ENCODE measurements around the gene UNKL. TPM values are rescaled to one million over a fixed set of nuclear protein-coding genes. Genes with fewer than 3 reads are reported as not detected.
A peak's percentile ranks its signal among the peaks of the same experiment; 100 is the strongest.

Gene UNKL, protein sequence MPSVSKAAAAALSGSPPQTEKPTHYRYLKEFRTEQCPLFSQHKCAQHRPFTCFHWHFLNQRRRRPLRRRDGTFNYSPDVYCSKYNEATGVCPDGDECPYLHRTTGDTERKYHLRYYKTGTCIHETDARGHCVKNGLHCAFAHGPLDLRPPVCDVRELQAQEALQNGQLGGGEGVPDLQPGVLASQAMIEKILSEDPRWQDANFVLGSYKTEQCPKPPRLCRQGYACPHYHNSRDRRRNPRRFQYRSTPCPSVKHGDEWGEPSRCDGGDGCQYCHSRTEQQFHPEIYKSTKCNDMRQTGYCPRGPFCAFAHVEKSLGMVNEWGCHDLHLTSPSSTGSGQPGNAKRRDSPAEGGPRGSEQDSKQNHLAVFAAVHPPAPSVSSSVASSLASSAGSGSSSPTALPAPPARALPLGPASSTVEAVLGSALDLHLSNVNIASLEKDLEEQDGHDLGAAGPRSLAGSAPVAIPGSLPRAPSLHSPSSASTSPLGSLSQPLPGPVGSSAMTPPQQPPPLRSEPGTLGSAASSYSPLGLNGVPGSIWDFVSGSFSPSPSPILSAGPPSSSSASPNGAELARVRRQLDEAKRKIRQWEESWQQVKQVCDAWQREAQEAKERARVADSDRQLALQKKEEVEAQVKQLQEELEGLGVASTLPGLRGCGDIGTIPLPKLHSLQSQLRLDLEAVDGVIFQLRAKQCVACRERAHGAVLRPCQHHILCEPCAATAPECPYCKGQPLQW
- total RNA-seq (2014; rRNA removed; shearing (Covaris generic)), result 13.0 and 15.3 TPM in 2 replicates
- 6.1 and 8.2 TPM in 2 replicates for polyA plus RNA-seq (2016; fragmentation: Nextera tagmentation; extraction: Ambion mirVana)

DNA sequence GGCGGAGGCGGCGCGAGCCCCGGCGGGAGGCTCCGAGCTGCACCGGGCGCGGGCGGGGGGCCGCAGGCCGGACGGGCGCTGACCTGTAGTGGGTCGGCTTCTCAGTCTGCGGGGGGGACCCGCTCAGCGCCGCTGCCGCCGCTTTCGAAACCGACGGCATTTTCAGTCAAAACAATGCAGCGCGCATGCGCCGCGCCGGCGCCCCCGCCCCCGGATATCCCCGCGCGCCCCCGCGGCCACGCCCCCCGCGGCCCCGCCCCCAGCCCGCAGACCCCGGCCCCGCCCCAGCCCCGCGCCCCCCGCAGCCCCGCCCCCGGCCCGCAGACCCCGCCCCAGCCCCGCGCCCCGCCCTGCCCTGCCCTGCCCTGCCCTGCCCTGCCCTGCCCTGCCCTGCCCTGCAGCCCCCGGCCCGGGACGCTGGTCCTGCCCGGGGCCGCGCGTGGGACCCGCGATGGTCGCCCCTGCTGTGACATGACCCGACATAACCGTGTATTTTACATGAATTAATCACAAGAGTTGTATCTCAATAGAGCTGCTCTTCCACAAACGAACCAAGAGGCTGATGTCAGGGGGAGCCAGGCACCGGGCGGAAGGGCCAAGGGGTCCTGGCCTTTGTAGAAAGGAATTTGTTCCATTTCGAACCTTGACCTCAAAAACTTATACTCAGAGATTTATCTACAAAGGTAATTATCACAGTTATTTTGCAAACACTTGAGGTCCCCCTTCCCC lies at the start of gene UNKL:
UNKL (minus strand) TSS at position 173 of the 729 bp plus-strand sequence; CDS start at position 160, 13 bp downstream.
- 10 to 16% methylated on average over 16 to 38 of the region's 72 CpGs for WGBS, 2 experiments (ENCODE audit: low coverage in 1 of 2, low lambda C conversion rate in 2 of 2, missing lambda C conversion rate in 2 of 2)

DNA sequence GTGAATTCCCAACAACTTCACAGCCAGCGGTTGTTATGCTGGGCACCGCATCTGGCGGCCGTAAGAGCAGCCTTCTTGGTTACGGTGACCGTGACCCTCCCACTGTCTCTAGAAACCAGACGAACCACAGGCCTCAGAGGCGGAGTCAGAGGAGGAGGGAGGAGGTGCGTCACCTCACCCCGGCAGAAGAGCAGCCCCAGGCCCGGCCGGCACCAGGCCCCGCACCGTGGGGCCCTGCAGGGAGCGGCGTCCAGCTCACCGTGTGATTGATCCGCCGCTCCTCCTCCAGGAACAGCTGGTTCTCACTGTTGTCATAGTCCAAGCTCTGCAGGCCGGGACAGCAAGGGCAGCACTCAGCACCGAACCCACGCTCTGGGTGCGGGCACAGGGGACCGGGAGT lies 46.6 kb upstream of the UNKL start:
- TF ChIP-seq EZH2 (IDR thresholded peaks at IDR 0.05; ENCODE audit: insufficient read depth, poor library complexity, severe bottlenecking) (no peak), EZH2phosphoT487 (IDR thresholded peaks at IDR 0.05; ENCODE audit: insufficient read depth, low read depth) (no peak)
- 85 to 87% methylated on average over 19 to 24 of the region's 24 CpGs for WGBS, 2 experiments (ENCODE audit: low coverage in 1 of 2, low lambda C conversion rate in 2 of 2, missing lambda C conversion rate in 2 of 2)
- no peaks in the 10 kb centered on the region for H3K79me2 ChIP-seq (ENCODE audit: insufficient read depth)
- H3K36me3 ChIP-seq (ENCODE audit: low read depth), result no peaks in the 10 kb centered on the region
- in situ Hi-C loops (cut with MboI), result no loop called here
- no peak overlapping the region for H3K4me2 ChIP-seq (ENCODE audit: unreplicated experiment)
- no peaks in the 10 kb centered on the region for H3K9me2 ChIP-seq (ENCODE audit: insufficient read depth)
- no peak overlapping the region for H2AFZ ChIP-seq
- H3K4me3 ChIP-seq, result no peak overlapping the region
- H4K20me1 ChIP-seq (ENCODE audit: insufficient read depth), result no peaks in the 10 kb centered on the region
- no peak overlapping the region for H3K27ac ChIP-seq
- no peak overlapping the region for H3K9ac ChIP-seq
- no peaks in the 10 kb centered on the region for H3K4me1 ChIP-seq (ENCODE audit: insufficient read depth)
- DNase-seq, result no peak
- no peaks in the 10 kb centered on the region for H3K27me3 ChIP-seq (replicated peaks; ENCODE audit: insufficient read depth)
- H3F3A ChIP-seq (ENCODE audit: insufficient read depth), result no peaks in the 10 kb centered on the region
- no peaks in the 10 kb centered on the region for H3K9me3 ChIP-seq (ENCODE audit: low read depth)

More for the DNA sequence above, at the start of gene UNKL:
- Histone ChIP-seq H3K79me2 (ENCODE audit: insufficient read depth) (peaks cover 58% of the 10 kb centered on the region), H3K9me2 (ENCODE audit: insufficient read depth) (no peaks in the 10 kb centered on the region), H3K27me3 (replicated peaks; ENCODE audit: insufficient read depth) (no peaks in the 10 kb centered on the region), H2AFZ (peak within 1 kb of the TSS; percentile 79), H3F3A (ENCODE audit: insufficient read depth) (peaks cover 20% of the 10 kb centered on the region), H3K9ac (peak within 1 kb of the TSS; percentile 91), H3K9me3 (ENCODE audit: low read depth) (no peaks in the 10 kb centered on the region), H3K36me3 (ENCODE audit: low read depth) (no peaks in the 10 kb centered on the region), H3K4me3 (peak within 1 kb of the TSS; percentile 90), H3K27ac (peak within 1 kb of the TSS; percentile 35), H3K4me1 (ENCODE audit: insufficient read depth) (peaks cover 19% of the 10 kb centered on the region), H3K4me2 (ENCODE audit: unreplicated experiment) (peak within 1 kb of the TSS; percentile 62), H4K20me1 (ENCODE audit: insufficient read depth) (no peaks in the 10 kb centered on the region)
- TF ChIP-seq EZH2phosphoT487 (IDR thresholded peaks at IDR 0.05; ENCODE audit: insufficient read depth, low read depth) (no peak), EZH2 (IDR thresholded peaks at IDR 0.05; ENCODE audit: insufficient read depth, poor library complexity, severe bottlenecking) (no peak)
- in situ Hi-C loops (cut with MboI), result no loop called here
- DNase-seq, result peak; percentile 74

DNA sequence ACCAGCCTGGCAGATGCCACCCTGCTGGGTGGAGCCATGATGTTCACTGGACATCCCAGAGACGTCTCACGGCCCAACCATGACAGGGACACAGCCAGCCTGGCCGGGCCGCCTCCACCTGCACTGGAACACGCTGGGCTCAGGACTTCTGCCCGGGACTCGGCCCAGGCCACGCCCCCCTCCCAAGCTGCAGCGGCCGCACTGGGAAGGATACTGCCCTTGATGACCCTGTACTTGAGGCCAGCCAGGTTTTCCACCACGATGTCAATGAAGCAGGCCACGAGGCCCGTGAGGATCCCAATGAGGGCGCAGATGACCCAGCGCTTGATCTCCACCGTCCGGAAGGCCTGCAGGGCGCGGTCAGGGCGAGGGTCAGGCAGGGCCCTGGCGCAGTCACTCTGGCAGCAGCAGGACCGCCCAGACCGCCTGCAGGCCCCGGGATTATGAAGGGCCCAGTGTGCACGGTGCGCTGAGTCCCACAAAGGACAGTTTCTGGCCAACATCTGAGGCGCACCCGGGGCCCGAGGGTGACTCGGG lies 46.2 kb upstream of the UNKL start:
- Histone ChIP-seq H3K4me2 (ENCODE audit: unreplicated experiment) (no peak overlapping the region), H3K79me2 (ENCODE audit: insufficient read depth) (no peaks in the 10 kb centered on the region), H3K36me3 (ENCODE audit: low read depth) (no peaks in the 10 kb centered on the region), H3K4me1 (ENCODE audit: insufficient read depth) (no peaks in the 10 kb centered on the region), H3K9me2 (ENCODE audit: insufficient read depth) (no peaks in the 10 kb centered on the region), H3K27ac (no peak overlapping the region), H3K4me3 (no peak overlapping the region), H3K9ac (no peak overlapping the region), H4K20me1 (ENCODE audit: insufficient read depth) (no peaks in the 10 kb centered on the region), H3K27me3 (replicated peaks; ENCODE audit: insufficient read depth) (no peaks in the 10 kb centered on the region), H2AFZ (no peak overlapping the region), H3F3A (ENCODE audit: insufficient read depth) (no peaks in the 10 kb centered on the region), H3K9me3 (ENCODE audit: low read depth) (no peaks in the 10 kb centered on the region)
- DNase-seq, result no peak
- in situ Hi-C loops (cut with MboI), result no loop called here
- WGBS, 2 experiments (ENCODE audit: low coverage in 1 of 2, low lambda C conversion rate in 2 of 2, missing lambda C conversion rate in 2 of 2), result 95 to 96% methylated on average over 29 to 30 of the region's 30 CpGs
- no peak for TF ChIP-seq EZH2 (IDR thresholded peaks at IDR 0.05; ENCODE audit: insufficient read depth, poor library complexity, severe bottlenecking)
- no peak for TF ChIP-seq EZH2phosphoT487 (IDR thresholded peaks at IDR 0.05; ENCODE audit: insufficient read depth, low read depth)

DNA sequence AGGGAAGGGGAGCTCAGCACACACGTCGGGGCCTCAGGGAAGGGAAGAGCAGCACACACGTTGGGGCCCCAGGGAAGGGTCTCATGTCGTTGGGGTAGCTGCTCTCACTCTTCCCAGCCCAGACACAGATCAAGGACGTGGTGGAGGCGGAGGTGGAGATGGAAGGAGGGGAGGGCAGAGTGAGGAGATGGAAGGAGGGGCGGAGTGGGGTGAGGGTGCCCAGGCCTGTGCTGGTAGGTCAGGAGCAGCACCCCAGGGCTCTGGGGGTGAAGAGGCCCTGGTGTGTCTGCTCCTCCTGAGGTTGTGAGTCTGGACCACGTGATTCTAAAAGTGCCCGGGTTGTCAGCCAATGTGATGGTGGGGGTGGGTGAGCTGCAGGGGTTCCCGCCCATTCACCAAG lies 45.5 kb upstream of the UNKL start:
- Histone ChIP-seq H3K4me2 (ENCODE audit: unreplicated experiment) (no peak overlapping the region), H3K79me2 (ENCODE audit: insufficient read depth) (no peaks in the 10 kb centered on the region), H3K9me2 (ENCODE audit: insufficient read depth) (no peaks in the 10 kb centered on the region), H2AFZ (no peak overlapping the region), H3K36me3 (ENCODE audit: low read depth) (no peaks in the 10 kb centered on the region), H4K20me1 (ENCODE audit: insufficient read depth) (no peaks in the 10 kb centered on the region), H3K27ac (no peak overlapping the region), H3K9ac (no peak overlapping the region), H3F3A (ENCODE audit: insufficient read depth) (no peaks in the 10 kb centered on the region), H3K4me1 (ENCODE audit: insufficient read depth) (no peaks in the 10 kb centered on the region), H3K4me3 (no peak overlapping the region), H3K9me3 (ENCODE audit: low read depth) (no peaks in the 10 kb centered on the region), H3K27me3 (replicated peaks; ENCODE audit: insufficient read depth) (no peaks in the 10 kb centered on the region)
- TF ChIP-seq EZH2 (IDR thresholded peaks at IDR 0.05; ENCODE audit: insufficient read depth, poor library complexity, severe bottlenecking) (no peak), EZH2phosphoT487 (IDR thresholded peaks at IDR 0.05; ENCODE audit: insufficient read depth, low read depth) (no peak)
- WGBS, 2 experiments (ENCODE audit: low coverage in 1 of 2, low lambda C conversion rate in 2 of 2, missing lambda C conversion rate in 2 of 2), result 84 to 89% methylated on average over 9 to 10 of the region's 10 CpGs
- in situ Hi-C loops (cut with MboI), result no loop called here
- no peak for DNase-seq

All from GM23248 (cell line).